HEK293 (cell line): ENCODE measurements around the gene LMO1.

Experiments used
- REST ChIP-seq: fragments of 450-650 bp; formaldehyde crosslinking; IDR thresholded peaks from 2 replicates; pipeline ENCODE4 v1.5.1; 2016; ENCODE audit warnings: missing biosample characterization, missing genetic modification characterization
- ZNF121 ChIP-seq: fragments of 450-650 bp; formaldehyde crosslinking; IDR thresholded peaks from 2 replicates; pipeline ENCODE4 v1.5.1; 2016; ENCODE audit warnings: missing biosample characterization, missing genetic modification characterization

GRCh38 chr11:8285796-8286195 lies 22.1 kb upstream of the LMO1 start:
- TF ChIP-seq REST (no peak), ZNF121 (tag by site-specific recombination) (no peak)
